ENCODE results near the gene GPR34.

DNA sequence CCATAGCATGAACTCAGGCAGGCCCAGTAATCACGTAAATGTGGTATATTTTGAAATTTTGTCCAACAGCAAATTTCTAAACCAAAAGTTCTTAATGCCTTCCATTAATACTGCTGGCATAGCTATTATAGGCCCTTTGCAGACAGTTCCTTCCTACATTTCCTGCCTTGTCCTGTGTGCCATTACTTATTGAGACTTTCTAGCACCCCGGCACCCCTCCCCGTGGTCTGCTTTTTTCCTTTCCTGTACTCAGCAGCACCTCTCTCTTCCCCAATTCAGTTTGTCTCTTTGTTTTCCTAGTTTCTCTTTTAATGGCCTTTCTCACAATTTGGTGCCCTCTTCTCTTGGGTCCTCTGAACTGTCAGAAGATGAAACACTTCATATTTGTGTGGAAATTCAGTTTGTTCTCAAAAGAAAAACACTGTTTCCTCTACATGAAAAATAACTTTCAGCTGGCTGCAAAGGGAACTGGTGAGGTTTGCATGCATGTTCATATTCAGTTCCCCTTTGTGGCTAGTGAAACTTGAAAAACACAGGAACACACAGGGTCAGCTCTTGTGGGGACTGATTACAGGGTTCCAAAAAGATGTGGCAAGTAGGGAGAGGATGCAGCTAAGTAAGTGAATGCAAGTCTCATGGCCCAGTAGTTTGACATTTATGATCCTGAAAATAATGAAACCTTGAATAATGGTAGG lies 17.1 kb downstream of the GPR34 start:
- TF ChIP-seq, protein P1, sequence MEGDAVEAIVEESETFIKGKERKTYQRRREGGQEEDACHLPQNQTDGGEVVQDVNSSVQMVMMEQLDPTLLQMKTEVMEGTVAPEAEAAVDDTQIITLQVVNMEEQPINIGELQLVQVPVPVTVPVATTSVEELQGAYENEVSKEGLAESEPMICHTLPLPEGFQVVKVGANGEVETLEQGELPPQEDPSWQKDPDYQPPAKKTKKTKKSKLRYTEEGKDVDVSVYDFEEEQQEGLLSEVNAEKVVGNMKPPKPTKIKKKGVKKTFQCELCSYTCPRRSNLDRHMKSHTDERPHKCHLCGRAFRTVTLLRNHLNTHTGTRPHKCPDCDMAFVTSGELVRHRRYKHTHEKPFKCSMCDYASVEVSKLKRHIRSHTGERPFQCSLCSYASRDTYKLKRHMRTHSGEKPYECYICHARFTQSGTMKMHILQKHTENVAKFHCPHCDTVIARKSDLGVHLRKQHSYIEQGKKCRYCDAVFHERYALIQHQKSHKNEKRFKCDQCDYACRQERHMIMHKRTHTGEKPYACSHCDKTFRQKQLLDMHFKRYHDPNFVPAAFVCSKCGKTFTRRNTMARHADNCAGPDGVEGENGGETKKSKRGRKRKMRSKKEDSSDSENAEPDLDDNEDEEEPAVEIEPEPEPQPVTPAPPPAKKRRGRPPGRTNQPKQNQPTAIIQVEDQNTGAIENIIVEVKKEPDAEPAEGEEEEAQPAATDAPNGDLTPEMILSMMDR (conservative IDR thresholded peaks at IDR 0.05; ENCODE audit: low read depth, low read length) = no peak
- TF ChIP-seq POLR2A (IDR thresholded peaks at IDR 0.05; ENCODE audit: low read depth, low read length) (no peak), SMC3 (IDR thresholded peaks at IDR 0.05; ENCODE audit: low read depth, low read length) (no peak), MAFK (IDR thresholded peaks at IDR 0.05; ENCODE audit: low read depth, low read length) (no peak), RAD21 (IDR thresholded peaks at IDR 0.05; ENCODE audit: low read length) (no peak), RFX5 (IDR thresholded peaks at IDR 0.05; ENCODE audit: low read depth, low read length) (no peak), RCOR1 (IDR thresholded peaks at IDR 0.05; ENCODE audit: insufficient replicate concordance, low read length) (no peak), CEBPB (IDR thresholded peaks at IDR 0.05; ENCODE audit: low read depth, low read length) (no peak), MAZ (IDR thresholded peaks at IDR 0.05; ENCODE audit: borderline replicate concordance, low read depth, low read length) (no peak), CHD1 (IDR thresholded peaks at IDR 0.05; ENCODE audit: low read depth, low read length) (no peak), BHLHE40 (IDR thresholded peaks at IDR 0.05; ENCODE audit: low read depth, low read length) (no peak)
- TF ChIP-seq, protein P2, sequence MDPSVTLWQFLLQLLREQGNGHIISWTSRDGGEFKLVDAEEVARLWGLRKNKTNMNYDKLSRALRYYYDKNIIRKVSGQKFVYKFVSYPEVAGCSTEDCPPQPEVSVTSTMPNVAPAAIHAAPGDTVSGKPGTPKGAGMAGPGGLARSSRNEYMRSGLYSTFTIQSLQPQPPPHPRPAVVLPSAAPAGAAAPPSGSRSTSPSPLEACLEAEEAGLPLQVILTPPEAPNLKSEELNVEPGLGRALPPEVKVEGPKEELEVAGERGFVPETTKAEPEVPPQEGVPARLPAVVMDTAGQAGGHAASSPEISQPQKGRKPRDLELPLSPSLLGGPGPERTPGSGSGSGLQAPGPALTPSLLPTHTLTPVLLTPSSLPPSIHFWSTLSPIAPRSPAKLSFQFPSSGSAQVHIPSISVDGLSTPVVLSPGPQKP (IDR thresholded peaks at IDR 0.05; ENCODE audit: borderline replicate concordance, low read depth, low read length) = no peak
- TF ChIP-seq, protein P3, sequence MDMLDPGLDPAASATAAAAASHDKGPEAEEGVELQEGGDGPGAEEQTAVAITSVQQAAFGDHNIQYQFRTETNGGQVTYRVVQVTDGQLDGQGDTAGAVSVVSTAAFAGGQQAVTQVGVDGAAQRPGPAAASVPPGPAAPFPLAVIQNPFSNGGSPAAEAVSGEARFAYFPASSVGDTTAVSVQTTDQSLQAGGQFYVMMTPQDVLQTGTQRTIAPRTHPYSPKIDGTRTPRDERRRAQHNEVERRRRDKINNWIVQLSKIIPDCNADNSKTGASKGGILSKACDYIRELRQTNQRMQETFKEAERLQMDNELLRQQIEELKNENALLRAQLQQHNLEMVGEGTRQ (IDR thresholded peaks at IDR 0.05; ENCODE audit: low read depth, low read length) = no peak
